ENCODE results near the gene SEMA3B.

GRCh38 chr3:50259432-50260026 lies 9.4 kb upstream of the SEMA3B start:
- no peak for TF ChIP-seq ZNF565 (CRISPR knock-in tag; conservative IDR thresholded peaks at IDR 0.05; ENCODE audit: low read depth)
- TF ChIP-seq CSDC2 (CRISPR knock-in tag; IDR thresholded peaks at IDR 0.05) = no peak
- TF ChIP-seq, protein P1, sequence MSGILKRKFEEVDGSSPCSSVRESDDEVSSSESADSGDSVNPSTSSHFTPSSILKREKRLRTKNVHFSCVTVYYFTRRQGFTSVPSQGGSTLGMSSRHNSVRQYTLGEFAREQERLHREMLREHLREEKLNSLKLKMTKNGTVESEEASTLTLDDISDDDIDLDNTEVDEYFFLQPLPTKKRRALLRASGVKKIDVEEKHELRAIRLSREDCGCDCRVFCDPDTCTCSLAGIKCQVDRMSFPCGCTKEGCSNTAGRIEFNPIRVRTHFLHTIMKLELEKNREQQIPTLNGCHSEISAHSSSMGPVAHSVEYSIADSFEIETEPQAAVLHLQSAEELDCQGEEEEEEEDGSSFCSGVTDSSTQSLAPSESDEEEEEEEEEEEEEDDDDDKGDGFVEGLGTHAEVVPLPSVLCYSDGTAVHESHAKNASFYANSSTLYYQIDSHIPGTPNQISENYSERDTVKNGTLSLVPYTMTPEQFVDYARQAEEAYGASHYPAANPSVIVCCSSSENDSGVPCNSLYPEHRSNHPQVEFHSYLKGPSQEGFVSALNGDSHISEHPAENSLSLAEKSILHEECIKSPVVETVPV (CRISPR knock-in tag; IDR thresholded peaks at IDR 0.05) = no peak
- no peak for TF ChIP-seq ZFP3 (CRISPR knock-in tag; IDR thresholded peaks at IDR 0.05)
- no peak for TF ChIP-seq BACH2 (CRISPR knock-in tag; IDR thresholded peaks at IDR 0.05; ENCODE audit: borderline replicate concordance)
- TF ChIP-seq OSR1 (CRISPR knock-in tag; IDR thresholded peaks at IDR 0.05) = no peak
- no peak for TF ChIP-seq TOX (CRISPR knock-in tag; IDR thresholded peaks at IDR 0.05; ENCODE audit: borderline replicate concordance)
- no peak for TF ChIP-seq RARB (CRISPR knock-in tag; IDR thresholded peaks at IDR 0.05)
